ENCODE data around the gene ADAMTS9.

Gene ADAMTS9

GRCh38 chr3:64591615-64592014 lies 96.2 kb downstream of the ADAMTS9 start:
- Histone ChIP-seq H4K91ac (ENCODE audit: low read depth, low read length, poor library complexity) (no peak overlapping the region), H2AFZ (ENCODE audit: low read length) (no peak overlapping the region), H3K9ac (ENCODE audit: low read depth, low read length, poor library complexity) (no peak overlapping the region), H3K27ac (replicated peaks; ENCODE audit: low read length) (no peak overlapping the region), H2BK12ac (ENCODE audit: low read length) (no peak overlapping the region), H3K4me3 (ENCODE audit: low read length in 2 of 2) (no peak overlapping the region), H2AK5ac (ENCODE audit: low read depth, low read length) (no peak overlapping the region), H3K4me2 (ENCODE audit: insufficient read depth, low read length, poor library complexity, severe bottlenecking) (no peak overlapping the region), H2BK5ac (ENCODE audit: low read length) (no peak overlapping the region), H3K18ac (ENCODE audit: low read length) (no peak overlapping the region), H3K79me1 (ENCODE audit: low read depth, low read length) (no peaks in the 10 kb centered on the region), H3K4me1 (ENCODE audit: control insufficient read depth in 2 of 2, insufficient read depth in 1 of 2, low read depth in 1 of 2, low read length in 2 of 2) (peaks cover 4 to 9% of the 10 kb centered on the region in 2 donors), H4K8ac (ENCODE audit: low read depth, low read length) (no peak overlapping the region), H3K9me3 (replicated peaks in 1 of 2; ENCODE audit: control insufficient read depth in 2 of 2, insufficient read depth in 1 of 2, low read depth in 1 of 2, low read length in 2 of 2) (no peaks in the 10 kb centered on the region), H3K36me3 (replicated peaks in 1 of 2; ENCODE audit: control insufficient read depth in 2 of 2, insufficient read depth in 2 of 2, low read length in 2 of 2) (peaks cover 0 to 9% of the 10 kb centered on the region in 2 donors), H2BK15ac (ENCODE audit: low read length) (no peak overlapping the region), H3K4ac (ENCODE audit: low read length) (no peak overlapping the region), H3K23ac (ENCODE audit: low read depth, low read length, poor library complexity) (no peak overlapping the region), H2BK120ac (ENCODE audit: low read depth, low read length) (no peak overlapping the region), H3K14ac (ENCODE audit: low read length) (no peak overlapping the region), H3K27me3 (ENCODE audit: control insufficient read depth in 3 of 3, insufficient read depth in 3 of 3, low read depth in 1 of 3, low read length in 3 of 3) (peaks cover 0 to 11% (median 0%) of the 10 kb centered on the region in 3 experiments)
- DNase-seq (ENCODE audit: low spot score): no peak
- WGBS, 2 donors (ENCODE audit: extremely low coverage in 2 of 2, insufficient read length in 2 of 2, insufficient replicate concordance in 1 of 2): no CpG with 5 or more reads among the region's 1 CpG

GRCh38 chr3:64588380-64588779 lies 99.4 kb downstream of the ADAMTS9 start:
- H3K4me1 ChIP-seq (ENCODE audit: control insufficient read depth in 2 of 2, insufficient read depth in 1 of 2, low read depth in 1 of 2, low read length in 2 of 2): peaks cover 8 to 13% of the 10 kb centered on the region in 2 donors
- H2AFZ ChIP-seq (ENCODE audit: low read length): no peak overlapping the region
- H3K27ac ChIP-seq (replicated peaks; ENCODE audit: low read length): no peak overlapping the region
- peaks cover 0 to 33% (median 0%) of the 10 kb centered on the region in 3 experiments for H3K27me3 ChIP-seq (ENCODE audit: control insufficient read depth in 3 of 3, insufficient read depth in 3 of 3, low read depth in 1 of 3, low read length in 3 of 3)
- H3K36me3 ChIP-seq (replicated peaks in 1 of 2; ENCODE audit: control insufficient read depth in 2 of 2, insufficient read depth in 2 of 2, low read length in 2 of 2): peaks cover 0 to 2% of the 10 kb centered on the region in 2 donors
- H4K8ac ChIP-seq (ENCODE audit: low read depth, low read length): no peak overlapping the region
- H3K9me3 ChIP-seq (replicated peaks in 1 of 2; ENCODE audit: control insufficient read depth in 2 of 2, insufficient read depth in 1 of 2, low read depth in 1 of 2, low read length in 2 of 2): no peaks in the 10 kb centered on the region
- H3K9ac ChIP-seq (ENCODE audit: low read depth, low read length, poor library complexity): no peak overlapping the region
- DNase-seq (ENCODE audit: low spot score): no peak
- H3K4me3 ChIP-seq (ENCODE audit: low read length in 2 of 2): no peak overlapping the region
- H2BK12ac ChIP-seq (ENCODE audit: low read length): no peak overlapping the region
- no CpG with 5 or more reads among the region's 1 CpG for WGBS, 2 donors (ENCODE audit: extremely low coverage in 2 of 2, insufficient read length in 2 of 2, insufficient replicate concordance in 1 of 2)
- no peak overlapping the region for H3K18ac ChIP-seq (ENCODE audit: low read length)
- H3K79me1 ChIP-seq (ENCODE audit: low read depth, low read length): no peaks in the 10 kb centered on the region
- no peak overlapping the region for H2BK120ac ChIP-seq (ENCODE audit: low read depth, low read length)
- no peak overlapping the region for H2BK15ac ChIP-seq (ENCODE audit: low read length)
- H3K14ac ChIP-seq (ENCODE audit: low read length): no peak overlapping the region
- no peak overlapping the region for H3K4me2 ChIP-seq (ENCODE audit: insufficient read depth, low read length, poor library complexity, severe bottlenecking)
- H3K23ac ChIP-seq (ENCODE audit: low read depth, low read length, poor library complexity): no peak overlapping the region
- no peak overlapping the region for H2AK5ac ChIP-seq (ENCODE audit: low read depth, low read length)
- H4K91ac ChIP-seq (ENCODE audit: low read depth, low read length, poor library complexity): no peak overlapping the region
- no peak overlapping the region for H3K4ac ChIP-seq (ENCODE audit: low read length)
- H2BK5ac ChIP-seq (ENCODE audit: low read length): no peak overlapping the region

GRCh38 chr3:64586952-64587351 lies 100.8 kb downstream of the ADAMTS9 start:
- no peak for DNase-seq (ENCODE audit: low spot score)
- H3K14ac ChIP-seq (ENCODE audit: low read length): no peak overlapping the region
- peaks cover 13 to 14% of the 10 kb centered on the region in 2 donors for H3K4me1 ChIP-seq (ENCODE audit: control insufficient read depth in 2 of 2, insufficient read depth in 1 of 2, low read depth in 1 of 2, low read length in 2 of 2)
- no peaks in the 10 kb centered on the region for H3K79me1 ChIP-seq (ENCODE audit: low read depth, low read length)
- no peak overlapping the region for H4K91ac ChIP-seq (ENCODE audit: low read depth, low read length, poor library complexity)
- H4K8ac ChIP-seq (ENCODE audit: low read depth, low read length): no peak overlapping the region
- H2AFZ ChIP-seq (ENCODE audit: low read length): no peak overlapping the region
- H3K36me3 ChIP-seq (replicated peaks in 1 of 2; ENCODE audit: control insufficient read depth in 2 of 2, insufficient read depth in 2 of 2, low read length in 2 of 2): peaks cover 0 to 2% of the 10 kb centered on the region in 2 donors
- WGBS, 2 donors (ENCODE audit: extremely low coverage in 2 of 2, insufficient read length in 2 of 2, insufficient replicate concordance in 1 of 2): no CpG with 5 or more reads among the region's 4 CpGs
- no peak overlapping the region for H2BK5ac ChIP-seq (ENCODE audit: low read length)
- H2BK120ac ChIP-seq (ENCODE audit: low read depth, low read length): no peak overlapping the region
- no peaks in the 10 kb centered on the region for H3K9me3 ChIP-seq (replicated peaks in 1 of 2; ENCODE audit: control insufficient read depth in 2 of 2, insufficient read depth in 1 of 2, low read depth in 1 of 2, low read length in 2 of 2)
- H3K4ac ChIP-seq (ENCODE audit: low read length): no peak overlapping the region
- H2AK5ac ChIP-seq (ENCODE audit: low read depth, low read length): no peak overlapping the region
- no peak overlapping the region for H2BK15ac ChIP-seq (ENCODE audit: low read length)
- peaks cover 0 to 42% (median 0%) of the 10 kb centered on the region in 3 experiments for H3K27me3 ChIP-seq (ENCODE audit: control insufficient read depth in 3 of 3, insufficient read depth in 3 of 3, low read depth in 1 of 3, low read length in 3 of 3)
- no peak overlapping the region for H3K27ac ChIP-seq (replicated peaks; ENCODE audit: low read length)
- H2BK12ac ChIP-seq (ENCODE audit: low read length): no peak overlapping the region
- H3K4me2 ChIP-seq (ENCODE audit: insufficient read depth, low read length, poor library complexity, severe bottlenecking): no peak overlapping the region
- H3K9ac ChIP-seq (ENCODE audit: low read depth, low read length, poor library complexity): no peak overlapping the region
- no peak overlapping the region for H3K4me3 ChIP-seq (ENCODE audit: low read length in 2 of 2)
- no peak overlapping the region for H3K18ac ChIP-seq (ENCODE audit: low read length)
- no peak overlapping the region for H3K23ac ChIP-seq (ENCODE audit: low read depth, low read length, poor library complexity)

DNA sequence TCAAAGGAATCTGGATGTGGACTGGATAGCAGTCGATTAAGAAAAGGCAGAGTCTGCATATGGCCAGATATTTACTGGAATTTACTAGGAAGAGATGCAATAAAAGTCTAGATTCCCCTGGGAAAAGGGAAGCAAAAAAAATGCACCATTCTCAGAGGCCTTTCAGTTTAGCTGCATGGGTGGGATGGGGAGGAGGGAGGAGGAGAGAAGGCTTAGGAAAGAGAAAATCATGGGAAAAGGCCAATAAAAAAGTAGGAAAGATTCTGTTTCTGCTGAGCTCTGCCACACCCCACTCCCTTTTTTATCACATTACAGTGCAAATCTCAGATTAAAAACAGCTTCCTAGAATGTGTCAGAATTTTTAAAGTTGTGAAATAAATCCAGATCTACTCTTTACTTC lies 103.6 kb downstream of the ADAMTS9 start:
- Histone ChIP-seq H2AFZ (ENCODE audit: low read length) (no peak overlapping the region), H3K4me3 (ENCODE audit: low read length in 2 of 2) (no peak overlapping the region), H3K4ac (ENCODE audit: low read length) (no peak overlapping the region), H2AK5ac (ENCODE audit: low read depth, low read length) (no peak overlapping the region), H3K27me3 (ENCODE audit: control insufficient read depth in 3 of 3, insufficient read depth in 3 of 3, low read depth in 1 of 3, low read length in 3 of 3) (peaks cover 0 to 52% (median 0%) of the 10 kb centered on the region in 3 experiments), H3K27ac (replicated peaks; ENCODE audit: low read length) (no peak overlapping the region), H2BK120ac (ENCODE audit: low read depth, low read length) (no peak overlapping the region), H3K4me2 (ENCODE audit: insufficient read depth, low read length, poor library complexity, severe bottlenecking) (no peak overlapping the region), H2BK5ac (ENCODE audit: low read length) (no peak overlapping the region), H3K36me3 (replicated peaks in 1 of 2; ENCODE audit: control insufficient read depth in 2 of 2, insufficient read depth in 2 of 2, low read length in 2 of 2) (no peaks in the 10 kb centered on the region), H3K14ac (ENCODE audit: low read length) (no peak overlapping the region), H2BK12ac (ENCODE audit: low read length) (no peak overlapping the region), H2BK15ac (ENCODE audit: low read length) (no peak overlapping the region), H3K9ac (ENCODE audit: low read depth, low read length, poor library complexity) (no peak overlapping the region), H3K79me1 (ENCODE audit: low read depth, low read length) (no peaks in the 10 kb centered on the region), H3K9me3 (replicated peaks in 1 of 2; ENCODE audit: control insufficient read depth in 2 of 2, insufficient read depth in 1 of 2, low read depth in 1 of 2, low read length in 2 of 2) (no peaks in the 10 kb centered on the region), H4K91ac (ENCODE audit: low read depth, low read length, poor library complexity) (no peak overlapping the region), H3K18ac (ENCODE audit: low read length) (no peak overlapping the region), H3K23ac (ENCODE audit: low read depth, low read length, poor library complexity) (no peak overlapping the region), H3K4me1 (ENCODE audit: control insufficient read depth in 2 of 2, insufficient read depth in 1 of 2, low read depth in 1 of 2, low read length in 2 of 2) (peaks cover 13 to 14% of the 10 kb centered on the region in 2 donors), H4K8ac (ENCODE audit: low read depth, low read length) (no peak overlapping the region)
- no peak for DNase-seq (ENCODE audit: low spot score)
- no CpG with 5 or more reads among the region's 1 CpG for WGBS, 2 donors (ENCODE audit: extremely low coverage in 2 of 2, insufficient read length in 2 of 2, insufficient replicate concordance in 1 of 2)

Measured in neuronal stem cell (in vitro differentiated cells).